Gastrocnemius medialis (tissue), 4 donors: ENCODE results near the gene EIF2B1.

ENCODE experiments used
- CTCF ChIP-seq, 5 experiments: fragments of 450-650 bp in 3 of 5; fragments of 200-600 bp in 2 of 5; sonication (generic) in 2 of 5; IDR thresholded peaks in 4 of 5; conservative IDR thresholded peaks in 1 of 5; 1 replicate in 4 of 5; 2 replicates in 1 of 5; pipeline ENCODE4 v1.5.1; 2016 to 2019; ENCODE audit warnings: antibody characterized with exemption in 5 of 5, mild to moderate bottlenecking in 3 of 5, moderate library complexity in 3 of 5
- POLR2A ChIP-seq, 2 donors: fragments of 450-650 bp; IDR thresholded peaks; one replicate each; pipeline ENCODE4 v1.6.1; 2017; ENCODE audit warnings: antibody characterized with exemption in 2 of 2, mild to moderate bottlenecking in 2 of 2, moderate library complexity in 2 of 2

GRCh38 chr12:123667771-123668170, 34.3 kb upstream of the EIF2B1 start:
- no peak for TF ChIP-seq CTCF (IDR thresholded peaks at IDR 0.05 in 4 of 5, conservative IDR thresholded peaks at IDR 0.05 in 1 of 5)
- no peak for TF ChIP-seq POLR2A (IDR thresholded peaks at IDR 0.05)
